Breast epithelium (tissue), 4 donors: ENCODE data around the gene WDR91. TPM values are rescaled to one million over a fixed set of nuclear protein-coding genes. Genes with fewer than 3 reads are reported as not detected.

Source experiments
- DNase-seq, 2 donors: peaks; one replicate each; pipeline ENCODE4 v3.0.0-alpha.2; 2019; ENCODE audit warnings: low spot score in 2 of 2
- H3K27ac ChIP-seq, 2 donors: fragments of 200-600 bp; sonication (generic) in 1 of 2; one replicate each; pipeline ENCODE4 v1.5.1; 2016 to 2019; ENCODE audit warnings: mild to moderate bottlenecking in 1 of 2
- H3K27me3 ChIP-seq, 2 donors: fragments of 200-600 bp; sonication (generic) in 1 of 2; one replicate each; pipeline versions ENCODE4 v1.5.1 to v1.6.0; 2017 to 2019; ENCODE audit warnings: control low read depth in 1 of 2, mild to moderate bottlenecking in 1 of 2
- H3K36me3 ChIP-seq: fragments of 200-600 bp; one replicate; pipeline ENCODE4 v1.5.1; 2019
- H3K4me1 ChIP-seq, 2 donors: fragments of 200-600 bp; sonication (generic); one replicate each; pipeline ENCODE4 v1.5.1; 2016 to 2019; ENCODE audit warnings: control low read depth in 1 of 2
- H3K4me3 ChIP-seq, 3 donors: fragments of 200-600 bp; sonication (generic); 1 replicate in 2 of 3; 2 replicates in 1 of 3; pipeline ENCODE4 v1.5.1; 2016 to 2019; ENCODE audit warnings: mild to moderate bottlenecking in 3 of 3, moderate library complexity in 2 of 3
- H3K9me3 ChIP-seq, 2 donors: fragments of 200-600 bp; sonication (generic) in 1 of 2; one replicate each; pipeline ENCODE4 v1.5.1; 2016 to 2019; ENCODE audit warnings: control low read depth in 1 of 2
- POLR2A ChIP-seq: fragments of 450-650 bp; IDR thresholded peaks from one replicate; pipeline ENCODE4 v1.6.1; 2016; ENCODE audit warnings: antibody characterized with exemption, mild to moderate bottlenecking, moderate library complexity
- POLR2AphosphoS5 ChIP-seq, 3 donors: sonication (generic); formaldehyde crosslinking; IDR thresholded peaks; one replicate each; pipeline ENCODE4 v1.6.1; 2017; ENCODE audit warnings: antibody characterized with exemption in 3 of 3
- intact Hi-C: fragments of 100-400 bp; cut with DNase I; formaldehyde crosslinking; loops from one replicate; pipeline ENCODE4 v1.15.1; 2023; ENCODE audit warnings: low total_unique reads
- total RNA-seq, 3 donors: library from RNA; depleted of rRNA; stranded (reverse); fragments of >200 nt; gene quantifications; one replicate each; pipeline ENCODE4 v1.1.0, GENCODE V29; 2016
- TF ChIP-seq, protein P1 (sequence below), 3 donors: fragments of 450-650 bp; IDR thresholded peaks; one replicate each; pipeline ENCODE4 v1.5.1; 2016 to 2017; ENCODE audit warnings: antibody characterized with exemption in 3 of 3, mild to moderate bottlenecking in 3 of 3, moderate library complexity in 3 of 3

The WDR91 gene
- total RNA-seq, 3 donors from 2014 or later: 21.4 to 26.5 (median 23.1) TPM

DNA sequence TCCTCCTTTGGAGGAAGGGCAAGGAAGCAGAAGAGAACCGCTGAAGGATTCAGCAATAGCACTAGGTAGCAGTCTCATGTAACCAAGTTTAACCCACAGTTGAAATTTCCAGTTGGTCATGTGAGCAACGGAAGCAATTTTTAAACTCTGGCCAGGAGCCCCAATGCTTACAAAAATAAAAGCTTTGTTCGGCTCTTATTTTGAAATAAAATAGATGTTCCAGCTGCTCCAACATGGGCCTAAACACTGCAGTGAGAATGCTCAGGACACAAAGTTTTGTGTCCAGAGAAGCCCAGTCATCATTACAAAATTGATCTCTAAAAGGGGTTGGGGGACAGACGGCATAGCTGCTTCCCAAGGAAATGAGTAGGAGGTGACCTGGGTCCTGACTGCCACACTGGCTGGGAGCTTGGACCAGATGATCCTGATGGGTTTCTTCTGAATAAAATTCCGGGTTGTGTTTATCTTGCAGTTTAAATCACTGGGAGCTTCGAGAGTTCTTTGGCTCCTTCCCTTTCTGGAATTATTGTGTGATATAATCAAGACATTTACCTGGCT, 63.9 kb downstream of the WDR91 start:
- H3K27me3 ChIP-seq: no peaks in the 10 kb centered on the region
- intact Hi-C loops: no loop called here
- no peaks in the 10 kb centered on the region for H3K9me3 ChIP-seq
- H3K27ac ChIP-seq: peak overlapping the region; percentile 94 to 95
- H3K4me1 ChIP-seq: no peaks in the 10 kb centered on the region
- TF ChIP-seq POLR2A (no peak), POLR2AphosphoS5 (IDR thresholded peaks at IDR 0.05) (no peak)
- TF ChIP-seq, protein P1, sequence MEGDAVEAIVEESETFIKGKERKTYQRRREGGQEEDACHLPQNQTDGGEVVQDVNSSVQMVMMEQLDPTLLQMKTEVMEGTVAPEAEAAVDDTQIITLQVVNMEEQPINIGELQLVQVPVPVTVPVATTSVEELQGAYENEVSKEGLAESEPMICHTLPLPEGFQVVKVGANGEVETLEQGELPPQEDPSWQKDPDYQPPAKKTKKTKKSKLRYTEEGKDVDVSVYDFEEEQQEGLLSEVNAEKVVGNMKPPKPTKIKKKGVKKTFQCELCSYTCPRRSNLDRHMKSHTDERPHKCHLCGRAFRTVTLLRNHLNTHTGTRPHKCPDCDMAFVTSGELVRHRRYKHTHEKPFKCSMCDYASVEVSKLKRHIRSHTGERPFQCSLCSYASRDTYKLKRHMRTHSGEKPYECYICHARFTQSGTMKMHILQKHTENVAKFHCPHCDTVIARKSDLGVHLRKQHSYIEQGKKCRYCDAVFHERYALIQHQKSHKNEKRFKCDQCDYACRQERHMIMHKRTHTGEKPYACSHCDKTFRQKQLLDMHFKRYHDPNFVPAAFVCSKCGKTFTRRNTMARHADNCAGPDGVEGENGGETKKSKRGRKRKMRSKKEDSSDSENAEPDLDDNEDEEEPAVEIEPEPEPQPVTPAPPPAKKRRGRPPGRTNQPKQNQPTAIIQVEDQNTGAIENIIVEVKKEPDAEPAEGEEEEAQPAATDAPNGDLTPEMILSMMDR (IDR thresholded peaks at IDR 0.05): no peak
- no peak for DNase-seq
- no peaks in the 10 kb centered on the region for H3K36me3 ChIP-seq
- peak overlapping the region; percentile 52 to 65 (median 53) for H3K4me3 ChIP-seq

DNA sequence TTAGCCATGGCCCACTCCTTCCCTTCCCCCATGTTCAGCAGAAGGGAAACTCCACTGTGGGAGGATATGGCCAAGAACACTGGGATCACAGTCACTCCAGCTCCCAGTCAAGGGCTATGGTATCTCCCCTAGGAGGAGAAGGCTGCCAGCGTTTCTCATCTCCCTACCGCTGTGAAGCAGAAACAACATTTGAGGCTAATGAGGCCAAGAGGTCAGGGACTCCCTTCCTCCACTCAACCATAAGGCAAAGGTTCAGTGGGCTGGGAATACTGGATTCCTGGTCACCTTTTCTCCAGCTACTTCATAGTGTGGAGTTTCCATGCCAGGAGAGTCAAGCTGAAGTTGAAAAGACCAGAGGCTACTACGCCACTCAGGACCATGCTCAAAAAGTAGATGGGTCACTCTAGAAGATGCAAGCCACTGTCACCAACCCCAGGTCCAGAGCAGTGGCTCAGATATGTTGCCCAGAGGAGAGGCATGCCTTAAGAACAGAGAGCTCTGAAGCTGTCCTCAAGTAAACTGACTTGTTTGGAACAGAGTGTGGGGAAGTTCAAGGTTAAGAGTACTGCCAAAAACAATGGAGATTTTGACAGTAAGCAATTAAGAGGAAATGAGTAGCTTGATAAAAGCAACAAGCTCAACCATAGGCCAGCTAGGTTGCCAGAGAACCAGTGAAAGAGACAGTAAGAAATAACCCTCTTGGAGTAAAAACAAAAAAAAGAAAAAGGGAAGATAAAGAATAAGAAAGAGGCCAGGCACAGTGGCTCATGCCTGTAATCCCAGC, 67.2 kb downstream of the WDR91 start:
- intact Hi-C loops: no loop called here
- H3K9me3 ChIP-seq: no peaks in the 10 kb centered on the region
- no peak for DNase-seq
- H3K27ac ChIP-seq: peak overlapping the region in 1 of 2 donors; percentile 27
- no peak overlapping the region for H3K4me3 ChIP-seq
- H3K4me1 ChIP-seq: no peaks in the 10 kb centered on the region
- H3K36me3 ChIP-seq: no peaks in the 10 kb centered on the region
- no peaks in the 10 kb centered on the region for H3K27me3 ChIP-seq
- TF ChIP-seq, protein P1 (IDR thresholded peaks at IDR 0.05): no peak
- no peak for TF ChIP-seq POLR2AphosphoS5 (IDR thresholded peaks at IDR 0.05)
- TF ChIP-seq POLR2A: no peak

Other genes with a start within 250 kb of the WDR91 start
- 1 to 10 TPM; 2.2 to 5.1 (median 4.3) TPM for gene AGBL3, start 225.0 kb downstream of the WDR91 start, total RNA-seq
- 10 to 100 TPM; 23.1 to 55.7 (median 52.8) TPM for gene TMEM140, start 63.5 kb downstream of the WDR91 start, total RNA-seq
- 10 to 100 TPM; 36.8 to 41.6 (median 41.6) TPM for gene CYREN, start 40.8 kb downstream of the WDR91 start, total RNA-seq
- gene STRA8, start 22.3 kb upstream of the WDR91 start, total RNA-seq: not detected